NCI-H2081 (cell line): ENCODE data around the gene GABRR2.

Source experiments
- DNase-seq, 2 experiments: peaks; one replicate each; lab custom pipeline; 2025; lab: John Stamatoyannopoulos, UW

Gene GABRR2

GRCh38 chr6:89315249-89315885 lies at the start of gene GABRR2:
GABRR2 (minus strand) TSS chr6:89315299; CDS start chr6:89315165, 134 bp downstream.
- DNase-seq, result no peak

DNA sequence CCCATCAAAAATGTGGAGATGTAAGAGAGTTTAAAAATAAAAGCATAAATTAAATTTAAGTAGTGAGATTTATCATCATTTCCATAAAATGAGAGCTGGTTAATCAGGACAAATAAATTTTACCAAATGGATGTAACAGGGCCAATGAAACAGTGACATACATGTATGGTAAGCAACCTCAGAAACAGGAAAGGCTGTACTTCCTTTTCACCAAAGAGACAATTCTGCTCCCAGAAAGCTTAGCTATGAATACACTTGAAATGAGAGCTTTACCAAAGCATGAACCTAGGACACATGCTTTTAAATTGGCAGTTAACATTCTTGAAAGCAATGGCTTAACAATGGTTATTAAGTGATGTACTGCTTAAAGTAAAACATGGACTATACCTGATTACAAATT lies 49.5 kb upstream of the GABRR2 start:
- no peak for DNase-seq

- no peak for DNase-seq
Observed at GRCh38 chr6:89361171-89361570, 46.1 kb upstream of the GABRR2 start.

DNA sequence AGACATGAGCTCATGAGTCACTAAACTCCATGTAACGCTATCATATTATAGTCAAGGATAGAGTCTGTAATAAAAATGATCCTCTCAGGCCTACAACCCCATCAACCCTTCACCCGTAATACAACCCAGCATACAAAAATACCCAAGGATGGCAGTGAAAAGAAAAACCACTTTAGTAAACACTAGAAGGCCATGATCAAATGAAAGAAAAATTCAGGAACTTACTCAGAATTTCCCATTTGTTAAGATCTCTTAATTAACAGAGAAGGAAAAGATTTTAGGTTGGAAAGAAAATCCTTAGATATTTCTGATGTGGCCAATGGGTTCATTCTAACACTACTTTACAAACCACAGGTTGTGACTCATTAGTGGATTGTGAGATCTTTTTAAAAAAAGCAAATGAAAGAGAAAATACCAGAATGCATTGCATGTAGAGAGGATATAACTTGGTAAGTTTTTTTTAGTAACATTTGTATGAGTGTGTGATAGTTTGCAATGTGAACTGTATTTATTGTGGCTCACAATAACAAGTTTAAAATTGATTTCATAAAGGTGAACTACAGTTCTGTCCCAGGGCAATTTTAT lies 45.4 kb upstream of the GABRR2 start:
- DNase-seq, result no peak

GRCh38 chr6:89359561-89359960 lies 44.5 kb upstream of the GABRR2 start:
- no peak for DNase-seq

- no peak for DNase-seq
Observed at GRCh38 chr6:89357390-89357789, 42.3 kb upstream of the GABRR2 start.

GRCh38 chr6:89356642-89357170 lies 41.6 kb upstream of the GABRR2 start:
- DNase-seq, result no peak

- DNase-seq, result no peak
Observed at GRCh38 chr6:89355511-89356194, 40.6 kb upstream of the GABRR2 start.

GRCh38 chr6:89353702-89354392 lies 38.7 kb upstream of the GABRR2 start:
- DNase-seq, result peak; percentile 59 to 83

DNA sequence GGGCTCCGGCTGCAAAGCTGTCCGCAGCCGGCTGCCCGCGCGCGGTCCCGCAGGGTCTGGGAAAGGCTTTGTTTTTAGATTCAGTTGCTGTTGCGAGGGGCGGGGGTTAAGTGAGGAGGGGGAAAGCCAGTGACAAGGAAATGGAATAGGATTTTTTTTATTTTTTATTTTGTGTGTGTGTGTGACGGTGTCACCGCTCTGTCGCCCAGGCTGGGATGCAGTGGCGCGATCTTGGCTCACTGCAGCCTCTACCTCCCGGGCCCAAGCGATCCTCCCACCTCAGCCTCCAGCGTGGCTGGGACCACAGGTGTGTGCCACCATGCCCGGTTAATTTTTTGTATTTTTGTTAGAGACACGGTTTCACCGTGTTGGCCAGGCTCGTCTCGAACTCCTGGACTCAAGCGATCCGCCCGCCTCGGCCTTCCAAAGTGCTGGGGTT lies 38.0 kb upstream of the GABRR2 start:
- DNase-seq, result no peak

DNA sequence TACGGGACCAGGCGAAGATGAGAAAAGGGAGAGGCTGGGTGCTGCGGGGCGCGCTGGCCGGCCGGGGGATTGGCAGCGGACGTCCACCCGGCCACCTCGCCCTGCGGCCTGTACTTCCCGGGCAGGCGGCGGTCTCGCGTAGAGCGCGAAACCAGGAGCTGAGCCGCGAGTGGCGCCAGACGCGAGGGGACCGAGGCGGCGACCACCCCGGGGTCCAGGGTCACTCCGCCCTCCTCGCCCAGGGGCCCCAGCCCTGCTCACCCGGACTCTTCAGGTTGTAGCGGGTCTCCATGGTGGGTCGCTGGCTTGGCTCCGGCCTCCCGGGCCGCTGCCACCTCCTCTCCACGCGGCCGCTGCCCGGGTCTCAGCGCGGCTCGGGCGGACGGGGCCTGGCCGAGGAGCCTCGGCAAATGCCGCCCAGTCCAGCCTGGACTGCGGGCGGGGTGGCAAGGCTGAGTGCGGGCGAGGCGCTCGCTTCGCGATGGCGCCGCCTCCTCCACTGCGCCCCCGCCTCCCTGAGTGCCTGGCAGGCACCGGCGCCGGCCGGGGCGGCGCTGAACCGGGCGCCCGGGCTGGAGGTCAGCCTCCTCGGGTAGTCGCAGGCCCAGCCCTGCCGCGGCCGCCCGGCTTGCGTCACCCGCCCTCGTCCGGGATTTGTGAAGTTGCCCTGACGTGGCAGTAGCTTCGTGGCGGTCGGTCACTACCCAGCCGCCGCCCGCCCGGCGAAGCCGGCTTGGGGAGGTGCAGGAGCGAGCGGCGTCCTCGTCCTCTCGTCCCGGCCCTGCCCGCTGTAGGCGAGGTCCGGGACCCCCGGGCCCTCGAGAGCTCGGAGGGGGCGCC lies 37.4 kb upstream of the GABRR2 start, which contains the start of gene UBE2J1:
Gene UBE2J1 (minus strand): TSS at position 445 of the 840 bp plus-strand sequence. CDS start 153 bp downstream, at position 292.
- peak; percentile 68 to 82 for DNase-seq

DNA sequence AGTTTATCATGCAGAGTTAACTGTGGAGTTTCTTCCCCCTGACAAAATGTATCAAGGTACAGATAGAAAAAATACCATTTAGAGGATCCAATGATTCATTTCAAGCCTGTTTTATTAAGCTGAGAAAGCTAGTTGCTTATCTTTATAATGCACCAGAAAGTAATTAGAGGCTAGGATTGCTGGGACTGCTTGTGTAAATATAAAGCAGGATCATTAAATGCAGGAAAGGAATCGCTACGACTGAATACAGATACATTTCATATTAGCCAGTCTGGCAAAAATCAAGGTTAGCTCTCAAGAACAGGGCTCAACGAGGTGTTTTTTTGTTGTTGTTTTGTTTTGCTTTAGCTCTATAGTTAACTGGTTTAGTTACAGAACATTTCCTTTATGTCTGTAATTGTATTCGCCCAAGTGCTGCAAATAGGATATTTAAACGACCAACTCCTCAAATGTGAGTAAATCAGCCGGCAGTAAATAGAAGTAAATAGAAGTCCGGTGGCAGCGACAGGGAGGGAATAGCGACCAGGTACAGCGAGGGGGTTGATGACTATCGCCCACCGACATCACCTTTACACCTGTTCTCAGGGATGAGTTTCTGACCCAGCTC lies 36.7 kb upstream of the GABRR2 start:
- DNase-seq, result peak; percentile 23 to 41

- DNase-seq, result no peak
Observed at GRCh38 chr6:89350281-89350966, 35.3 kb upstream of the GABRR2 start.

DNA sequence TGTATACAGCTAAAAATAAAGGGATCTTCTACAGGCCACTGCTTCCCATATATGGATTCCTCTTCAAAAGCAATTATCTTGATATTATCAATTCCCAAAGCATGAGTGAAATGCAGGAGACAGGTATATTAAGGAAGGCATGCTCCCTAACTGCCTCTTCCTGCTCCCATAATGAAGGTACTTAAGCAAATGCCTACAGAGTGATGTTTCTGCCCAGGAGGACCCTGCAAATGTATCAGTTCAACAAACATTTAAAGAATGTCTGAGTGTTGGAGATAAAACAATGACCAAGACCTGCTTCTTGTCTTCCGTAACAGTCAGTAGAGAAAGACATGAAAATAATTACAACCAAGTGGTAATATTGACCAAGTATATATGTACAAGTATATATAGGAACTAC lies 33.3 kb upstream of the GABRR2 start:
- no peak for DNase-seq

- DNase-seq, result no peak
Observed at GRCh38 chr6:89347825-89348224, 32.7 kb upstream of the GABRR2 start.

- DNase-seq, result no peak
Observed at GRCh38 chr6:89346433-89346832, 31.3 kb upstream of the GABRR2 start.

DNA sequence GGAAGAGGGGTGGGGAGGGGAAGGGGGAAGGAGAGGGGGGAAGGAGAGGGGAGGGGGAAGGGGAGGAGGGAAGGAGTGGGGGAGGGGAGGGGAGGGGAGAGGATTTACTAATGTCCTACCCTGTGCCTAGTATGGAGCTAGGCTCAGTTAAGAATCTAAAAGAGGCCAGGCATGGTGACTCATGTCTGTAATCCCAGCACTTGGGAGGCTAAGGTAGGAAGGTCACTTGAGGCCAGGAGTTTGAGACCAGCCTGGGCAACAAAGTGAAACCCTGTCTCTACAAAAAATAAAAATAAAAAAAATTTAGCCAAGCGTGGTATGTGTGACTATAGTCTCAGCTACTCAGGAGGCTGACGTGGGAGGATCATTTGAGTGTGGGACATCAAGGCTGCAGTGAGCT lies 24.5 kb upstream of the GABRR2 start:
- no peak for DNase-seq

- no peak for DNase-seq
Observed at GRCh38 chr6:89335164-89335563, 20.1 kb upstream of the GABRR2 start.

DNA sequence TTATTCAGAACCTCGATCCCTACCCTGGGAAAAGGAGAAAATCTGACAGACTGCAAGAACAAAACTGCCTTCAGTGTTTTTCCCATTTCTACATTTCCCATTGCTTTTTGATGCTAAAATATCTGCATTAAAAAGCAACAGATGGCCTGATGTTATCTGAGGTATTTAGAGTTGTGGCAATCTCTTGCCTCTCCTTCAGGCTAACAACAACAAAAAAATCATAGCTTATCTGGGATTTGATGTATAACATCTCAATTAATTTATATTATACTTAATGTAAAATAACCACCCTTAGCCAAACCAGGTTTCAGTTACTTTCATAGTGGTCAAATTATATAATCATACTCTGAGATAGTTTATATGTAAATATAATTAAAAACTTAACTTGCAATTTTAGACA lies 15.8 kb upstream of the GABRR2 start:
- no peak for DNase-seq

- no peak for DNase-seq
Observed at GRCh38 chr6:89328976-89329375, 13.9 kb upstream of the GABRR2 start.
